Measurements from ENCODE around the gene ATP8A2. TPM values are rescaled to one million over a fixed set of nuclear protein-coding genes. Genes with fewer than 3 reads are reported as not detected.

ATP8A2 gene
- polyA plus RNA-seq, 1 donor from 2014 or later, result 11.9 TPM

GRCh38 chr13:25602176-25602575, 230.4 kb downstream of the ATP8A2 start:
- H3K36me3 ChIP-seq (ENCODE audit: insufficient read depth, low read length), result no peaks in the 10 kb centered on the region
- H3K27me3 ChIP-seq (ENCODE audit: insufficient read depth, low read depth, low read length), result no peaks in the 10 kb centered on the region
- no peaks in the 10 kb centered on the region for H4K20me1 ChIP-seq (ENCODE audit: insufficient read depth)
- no peak overlapping the region for H2AFZ ChIP-seq (ENCODE audit: low read depth, low read length)
- H3K9me3 ChIP-seq (ENCODE audit: low read length), result no peaks in the 10 kb centered on the region
- no peak overlapping the region for H3K4me2 ChIP-seq (ENCODE audit: low read length)
- TF ChIP-seq TAF1 (IDR thresholded peaks at IDR 0.05; ENCODE audit: low read depth), result no peak
- no peak for TF ChIP-seq SMC3 (conservative IDR thresholded peaks at IDR 0.05; ENCODE audit: poor library complexity)
- no peak for TF ChIP-seq REST (IDR thresholded peaks at IDR 0.05; ENCODE audit: borderline replicate concordance)
- TF ChIP-seq EZH2 (IDR thresholded peaks at IDR 0.05; ENCODE audit: borderline replicate concordance, insufficient read depth, low read length, poor library complexity, severe bottlenecking), result no peak
- no peak for TF ChIP-seq CTCF (IDR thresholded peaks at IDR 0.05; ENCODE audit: poor library complexity, severe bottlenecking)
- no peak for TF ChIP-seq MXI1 (conservative IDR thresholded peaks at IDR 0.05; ENCODE audit: poor library complexity, severe bottlenecking)
- TF ChIP-seq POLR2AphosphoS5 (IDR thresholded peaks at IDR 0.05), result no peak
- TF ChIP-seq RAD21 (conservative IDR thresholded peaks at IDR 0.05), result no peak
- TF ChIP-seq EP300 (conservative IDR thresholded peaks at IDR 0.05; ENCODE audit: poor library complexity, severe bottlenecking), result no peak
- H3K79me2 ChIP-seq (replicated peaks; ENCODE audit: insufficient read depth, low read length), result no peaks in the 10 kb centered on the region
- no peak overlapping the region for H3K4me3 ChIP-seq (ENCODE audit: low read length)
- no peaks in the 10 kb centered on the region for H3F3A ChIP-seq (ENCODE audit: insufficient read depth, low read length, poor library complexity, severe bottlenecking)
- no peak overlapping the region for H3K9ac ChIP-seq (ENCODE audit: low read length)
- no peaks in the 10 kb centered on the region for H3K9me2 ChIP-seq (ENCODE audit: insufficient read depth, low read length)
- H3K27ac ChIP-seq (ENCODE audit: low read length), result no peak overlapping the region

DNA sequence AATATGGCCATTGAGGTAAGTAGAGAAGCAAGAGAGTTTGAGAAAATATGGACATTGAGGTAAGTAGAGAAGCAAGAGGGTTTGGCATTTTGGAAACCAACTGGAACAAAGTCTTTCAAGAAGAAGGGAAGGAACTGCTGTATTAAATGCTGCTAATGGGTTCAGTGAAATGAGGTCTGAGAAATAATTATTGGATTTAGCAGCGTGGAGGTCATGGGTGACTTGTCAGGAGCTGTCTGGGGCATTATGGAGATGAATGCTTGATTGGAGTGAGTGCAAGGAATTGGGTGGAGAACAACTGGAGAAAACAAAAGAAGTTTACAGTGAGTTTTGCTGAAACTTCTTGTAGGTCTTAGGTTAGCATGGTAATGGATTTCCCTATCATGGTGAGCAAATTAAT, 232.3 kb downstream of the ATP8A2 start:
- H3K4me3 ChIP-seq (ENCODE audit: low read length), result no peak overlapping the region
- no peaks in the 10 kb centered on the region for H3K79me2 ChIP-seq (replicated peaks; ENCODE audit: insufficient read depth, low read length)
- H3K9me2 ChIP-seq (ENCODE audit: insufficient read depth, low read length), result no peaks in the 10 kb centered on the region
- H4K20me1 ChIP-seq (ENCODE audit: insufficient read depth), result no peaks in the 10 kb centered on the region
- no peaks in the 10 kb centered on the region for H3F3A ChIP-seq (ENCODE audit: insufficient read depth, low read length, poor library complexity, severe bottlenecking)
- TF ChIP-seq MXI1 (conservative IDR thresholded peaks at IDR 0.05; ENCODE audit: poor library complexity, severe bottlenecking) (no peak), SMC3 (conservative IDR thresholded peaks at IDR 0.05; ENCODE audit: poor library complexity) (no peak), EZH2 (IDR thresholded peaks at IDR 0.05; ENCODE audit: borderline replicate concordance, insufficient read depth, low read length, poor library complexity, severe bottlenecking) (no peak)
- H3K4me2 ChIP-seq (ENCODE audit: low read length), result no peak overlapping the region
- no peak overlapping the region for H2AFZ ChIP-seq (ENCODE audit: low read depth, low read length)
- H3K9me3 ChIP-seq (ENCODE audit: low read length), result no peaks in the 10 kb centered on the region
- no peaks in the 10 kb centered on the region for H3K36me3 ChIP-seq (ENCODE audit: insufficient read depth, low read length)
- H3K9ac ChIP-seq (ENCODE audit: low read length), result no peak overlapping the region
- no peak overlapping the region for H3K27ac ChIP-seq (ENCODE audit: low read length)
- H3K27me3 ChIP-seq (ENCODE audit: insufficient read depth, low read depth, low read length), result no peaks in the 10 kb centered on the region
